Stomach smooth muscle (tissue), 2 donors: Measurements from ENCODE around the gene MX1.

Experiments used
- H3K27ac ChIP-seq: one replicate; pipeline ENCODE4 v1.7.0; 2013; ENCODE audit warnings: mild to moderate bottlenecking, low read length, inconsistent platforms
- H3K27me3 ChIP-seq, 2 donors: one replicate each; pipeline ENCODE4 v1.7.0; 2013; ENCODE audit warnings: low read length in 2 of 2; ENCODE audit not compliant: insufficient read depth in 2 of 2, control insufficient read depth in 1 of 2
- H3K36me3 ChIP-seq, 2 donors: one replicate each; pipeline ENCODE4 v1.7.0; 2013; ENCODE audit warnings: low read length in 2 of 2; ENCODE audit not compliant: control insufficient read depth in 2 of 2, insufficient read depth in 2 of 2
- H3K4me1 ChIP-seq: one replicate; pipeline ENCODE4 v1.7.0; 2013; ENCODE audit warnings: low read length; ENCODE audit not compliant: control insufficient read depth, insufficient read depth
- H3K4me3 ChIP-seq, 2 donors: one replicate each; pipeline ENCODE4 v1.7.0; 2013; ENCODE audit warnings: low read length in 2 of 2
- H3K9ac ChIP-seq, 2 donors: one replicate each; pipeline ENCODE4 v1.7.0; 2013; ENCODE audit warnings: low read length in 2 of 2, mild to moderate bottlenecking in 1 of 2
- H3K9me3 ChIP-seq, 2 donors: one replicate each; pipeline ENCODE4 v1.7.0; 2013; ENCODE audit warnings: low read length in 2 of 2; ENCODE audit not compliant: control insufficient read depth in 2 of 2
- donor health status: healthy.
- donor health status: Pancreatic carcinoma.

Gene MX1

DNA sequence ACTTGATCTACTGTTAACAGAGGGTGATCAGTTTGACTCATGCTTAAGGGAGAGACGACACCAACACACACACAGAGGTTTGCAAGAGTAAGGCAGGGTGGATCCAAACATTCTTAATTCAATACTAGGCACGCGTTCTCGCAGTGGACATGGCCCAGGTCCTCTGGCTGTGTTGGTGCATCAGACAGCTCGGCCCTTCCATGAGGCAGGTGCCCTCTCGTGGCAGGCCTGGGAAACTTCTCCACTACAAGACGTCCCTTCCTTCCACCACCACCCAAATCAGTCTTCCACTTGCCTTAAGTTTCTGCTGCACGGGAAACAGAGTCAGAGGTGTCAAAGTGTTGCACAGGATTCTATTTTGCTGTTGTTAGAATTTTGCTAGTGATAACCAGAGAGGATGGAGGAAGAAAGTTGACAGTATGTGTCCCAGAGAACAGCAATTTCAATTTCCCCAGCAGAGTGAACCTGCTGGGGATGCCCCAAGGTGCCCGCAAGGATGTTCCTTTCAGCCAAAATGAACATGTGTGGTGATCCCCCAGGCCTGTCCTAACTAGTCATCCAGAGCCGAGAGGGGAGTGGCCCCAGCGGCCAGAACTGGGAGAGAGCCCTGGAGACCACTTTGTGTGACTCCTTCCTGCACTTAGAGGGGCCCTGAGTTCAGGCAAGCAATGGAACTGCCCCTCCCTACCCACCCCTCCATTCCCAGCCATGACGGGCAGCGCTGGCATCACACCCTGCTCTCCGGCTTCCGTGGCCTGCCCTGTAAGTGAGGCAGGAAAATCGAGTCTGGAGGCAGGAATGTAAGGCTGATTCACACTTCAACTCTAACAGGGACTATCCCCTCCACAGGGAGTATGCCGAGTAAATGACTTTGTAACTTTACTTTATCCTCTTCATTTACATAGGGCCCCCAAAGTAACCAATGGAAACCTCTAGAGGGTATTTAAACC lies 34.8 kb downstream of the MX1 start:
- H3K4me1 ChIP-seq = peaks cover 2% of the 10 kb centered on the region
- H3K4me3 ChIP-seq = no peak overlapping the region
- no peak overlapping the region for H3K9ac ChIP-seq
- H3K9me3 ChIP-seq = no peaks in the 10 kb centered on the region
- H3K36me3 ChIP-seq = peaks cover 12 to 14% of the 10 kb centered on the region in 2 donors
- no peak overlapping the region for H3K27ac ChIP-seq
- H3K27me3 ChIP-seq = peaks cover 0 to 2% of the 10 kb centered on the region in 2 donors

DNA sequence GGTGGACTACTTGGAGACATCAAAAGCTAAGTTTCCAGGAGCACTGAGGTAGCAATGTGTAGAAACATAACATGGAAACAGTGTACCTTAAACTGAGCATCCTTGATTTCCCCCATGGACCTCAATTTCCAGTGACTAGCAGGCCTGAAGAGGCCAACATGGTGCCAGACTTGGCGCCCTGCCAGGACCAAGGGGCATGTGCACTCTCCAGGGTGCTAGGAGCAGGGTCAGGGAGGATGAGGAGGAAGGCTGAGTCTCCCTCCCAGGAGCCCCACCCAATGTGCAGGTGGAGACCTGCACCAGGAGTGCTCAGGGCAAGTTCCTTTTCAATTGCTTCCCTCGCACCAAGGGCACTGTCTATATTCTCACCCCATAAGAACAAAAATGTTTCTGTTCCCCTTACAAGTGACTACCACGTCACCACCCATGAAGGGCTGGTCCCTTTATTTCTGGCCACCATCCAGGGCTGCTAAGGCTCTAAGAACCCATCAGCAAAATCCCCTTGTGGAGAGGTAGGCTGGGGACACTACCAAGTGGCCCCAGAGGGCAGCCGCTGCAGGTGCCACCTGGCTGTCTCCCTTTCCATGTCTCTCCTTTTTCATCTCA lies 39.2 kb downstream of the MX1 start:
- H3K4me3 ChIP-seq = no peak overlapping the region
- H3K4me1 ChIP-seq = peaks cover 10% of the 10 kb centered on the region
- H3K27me3 ChIP-seq = peaks cover 2 to 6% of the 10 kb centered on the region in 2 donors
- H3K9me3 ChIP-seq = no peaks in the 10 kb centered on the region
- no peak overlapping the region for H3K27ac ChIP-seq
- no peaks in the 10 kb centered on the region for H3K36me3 ChIP-seq
- H3K9ac ChIP-seq = no peak overlapping the region

DNA sequence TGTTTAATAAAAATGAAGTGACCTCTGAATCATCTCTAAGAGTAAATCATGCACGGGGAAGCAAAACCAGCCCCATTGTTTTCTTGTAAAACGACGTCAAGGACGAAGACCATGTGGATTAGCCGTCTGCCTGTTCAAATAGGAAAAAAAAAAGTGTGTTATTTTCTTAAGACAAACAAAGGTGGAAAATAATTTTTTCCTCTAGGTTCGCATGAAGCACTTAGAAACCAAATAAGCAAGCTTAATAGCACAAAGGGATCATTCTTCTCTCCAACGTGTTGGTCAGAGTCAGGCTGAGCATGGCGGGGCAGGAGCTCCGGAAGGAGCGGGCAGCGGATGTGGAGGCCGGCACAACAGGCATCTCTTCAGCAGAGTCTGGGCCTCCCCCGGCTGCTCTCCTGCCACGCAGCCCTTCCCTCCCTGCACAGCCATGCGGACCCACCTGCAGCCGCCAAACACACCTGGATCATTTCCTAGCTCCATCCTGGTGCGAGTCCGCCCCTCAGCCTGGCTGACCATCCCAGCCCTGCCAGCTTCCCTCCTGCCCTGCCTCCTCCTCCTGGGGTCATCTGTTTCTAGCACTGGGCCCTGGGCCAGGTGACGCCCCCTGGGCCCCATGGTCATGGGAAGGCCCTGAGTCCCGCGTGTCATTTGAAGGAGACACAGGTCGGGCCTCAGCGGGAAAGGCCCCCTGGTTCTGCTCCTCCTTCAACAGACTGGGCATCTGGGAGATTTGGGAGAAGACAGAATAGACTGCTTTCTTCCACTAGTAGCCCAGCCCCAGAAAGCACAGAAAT lies 40.2 kb downstream of the MX1 start:
- Histone ChIP-seq H3K27me3 (peaks cover 2 to 6% of the 10 kb centered on the region in 2 donors), H3K9ac (no peak overlapping the region), H3K27ac (no peak overlapping the region), H3K4me1 (peaks cover 8% of the 10 kb centered on the region), H3K36me3 (no peaks in the 10 kb centered on the region), H3K4me3 (no peak overlapping the region), H3K9me3 (no peaks in the 10 kb centered on the region)

DNA sequence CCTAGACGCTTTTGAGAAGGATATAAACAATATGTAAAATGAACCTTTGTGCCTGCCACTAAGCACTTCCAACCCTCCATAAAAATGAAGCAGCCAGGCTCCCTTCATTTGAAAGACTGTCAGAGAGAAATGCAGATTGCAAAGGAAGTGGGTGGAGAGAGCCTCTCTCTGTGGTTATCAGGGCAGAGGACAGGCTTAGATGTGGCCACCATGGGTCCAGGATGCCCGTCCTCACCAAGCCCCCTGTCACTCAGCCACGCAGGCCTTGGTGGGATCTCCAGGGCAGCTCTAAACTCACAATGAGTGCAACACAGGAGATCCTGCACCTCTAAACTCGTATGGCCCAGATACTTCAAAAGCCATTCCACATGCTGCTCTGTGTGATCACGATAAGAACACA lies 44.0 kb downstream of the MX1 start:
- H3K9ac ChIP-seq = no peak overlapping the region
- H3K4me1 ChIP-seq = peaks cover 8% of the 10 kb centered on the region
- peaks cover 7 to 9% of the 10 kb centered on the region in 2 donors for H3K27me3 ChIP-seq
- H3K4me3 ChIP-seq = no peak overlapping the region
- no peaks in the 10 kb centered on the region for H3K9me3 ChIP-seq
- H3K36me3 ChIP-seq = no peaks in the 10 kb centered on the region
- H3K27ac ChIP-seq = no peak overlapping the region

DNA sequence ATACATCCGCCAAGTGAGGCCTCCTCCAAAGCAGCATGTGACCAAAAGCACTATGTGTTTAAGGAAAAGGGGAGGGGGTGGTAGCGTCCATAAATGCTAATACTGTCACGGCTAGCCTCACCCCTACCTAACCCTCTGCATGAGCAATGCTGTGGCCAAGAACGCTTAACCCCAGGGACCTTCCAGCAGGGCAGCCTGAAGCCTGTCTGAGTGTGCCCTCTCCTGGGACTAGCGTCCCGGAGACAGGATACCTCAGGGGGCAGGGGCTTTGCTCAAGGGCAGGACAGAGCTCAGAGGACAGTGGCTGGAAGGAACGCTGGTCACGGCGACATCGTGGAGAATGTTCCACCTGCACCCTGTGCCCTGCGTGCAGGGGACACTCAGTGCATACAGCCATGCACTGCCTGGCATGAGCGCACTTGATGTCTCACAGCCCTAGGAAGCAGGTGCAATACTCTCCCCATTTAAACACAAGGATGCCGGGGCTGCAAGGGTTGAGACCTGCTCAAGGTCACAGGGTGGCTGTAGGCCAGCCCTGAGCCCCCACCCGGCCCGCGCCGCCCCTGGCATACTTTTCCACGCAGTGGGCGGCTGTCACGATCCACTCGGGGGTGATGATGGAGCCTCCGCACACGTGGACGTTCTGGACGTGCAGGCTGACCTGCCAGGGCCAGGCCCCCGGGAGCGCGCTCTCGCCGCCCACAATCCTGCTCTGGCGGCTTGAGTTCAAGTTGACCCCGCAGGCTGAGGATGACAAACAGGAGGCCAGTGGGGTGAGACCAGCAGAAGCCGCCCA lies 46.9 kb downstream of the MX1 start:
- no peak overlapping the region for H3K4me3 ChIP-seq
- H3K27me3 ChIP-seq = peaks cover 7 to 9% of the 10 kb centered on the region in 2 donors
- no peaks in the 10 kb centered on the region for H3K9me3 ChIP-seq
- no peaks in the 10 kb centered on the region for H3K36me3 ChIP-seq
- H3K4me1 ChIP-seq = no peaks in the 10 kb centered on the region
- no peak overlapping the region for H3K9ac ChIP-seq
- no peak overlapping the region for H3K27ac ChIP-seq

DNA sequence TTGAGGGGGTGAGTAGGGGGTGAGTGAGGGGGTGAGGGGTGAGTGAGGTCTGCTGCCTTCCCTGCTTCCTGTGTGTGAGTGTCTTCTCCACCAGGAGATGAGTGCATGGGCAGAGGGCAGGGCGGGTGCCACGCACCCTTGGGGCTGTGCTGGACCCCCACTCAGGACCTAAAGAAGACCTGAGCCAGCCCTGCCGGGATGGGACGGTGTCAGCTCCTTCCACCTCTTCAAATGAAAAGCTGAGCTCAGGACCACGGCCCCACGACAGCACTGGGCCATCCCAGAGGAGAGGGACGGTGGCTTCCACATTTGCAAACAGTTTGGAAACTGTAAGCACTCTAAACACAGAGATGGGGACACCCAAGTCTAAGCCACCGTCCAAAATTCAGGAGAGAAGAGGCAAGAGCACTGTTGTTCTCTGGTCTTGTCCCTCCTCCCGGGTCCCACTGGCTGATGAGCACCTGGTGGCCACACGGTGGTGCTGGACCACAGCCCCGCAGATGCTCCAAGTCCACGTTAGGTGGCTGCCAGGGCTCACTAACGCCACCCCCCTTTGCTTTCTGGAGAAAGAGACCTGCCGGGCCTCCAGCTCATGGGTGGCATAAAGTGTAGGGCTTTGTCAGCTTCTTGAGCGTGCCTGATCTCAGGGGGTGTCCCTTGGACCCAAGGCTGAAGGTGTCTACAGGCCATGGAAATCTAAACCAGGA lies 49.8 kb downstream of the MX1 start:
- H3K36me3 ChIP-seq = no peaks in the 10 kb centered on the region

DNA sequence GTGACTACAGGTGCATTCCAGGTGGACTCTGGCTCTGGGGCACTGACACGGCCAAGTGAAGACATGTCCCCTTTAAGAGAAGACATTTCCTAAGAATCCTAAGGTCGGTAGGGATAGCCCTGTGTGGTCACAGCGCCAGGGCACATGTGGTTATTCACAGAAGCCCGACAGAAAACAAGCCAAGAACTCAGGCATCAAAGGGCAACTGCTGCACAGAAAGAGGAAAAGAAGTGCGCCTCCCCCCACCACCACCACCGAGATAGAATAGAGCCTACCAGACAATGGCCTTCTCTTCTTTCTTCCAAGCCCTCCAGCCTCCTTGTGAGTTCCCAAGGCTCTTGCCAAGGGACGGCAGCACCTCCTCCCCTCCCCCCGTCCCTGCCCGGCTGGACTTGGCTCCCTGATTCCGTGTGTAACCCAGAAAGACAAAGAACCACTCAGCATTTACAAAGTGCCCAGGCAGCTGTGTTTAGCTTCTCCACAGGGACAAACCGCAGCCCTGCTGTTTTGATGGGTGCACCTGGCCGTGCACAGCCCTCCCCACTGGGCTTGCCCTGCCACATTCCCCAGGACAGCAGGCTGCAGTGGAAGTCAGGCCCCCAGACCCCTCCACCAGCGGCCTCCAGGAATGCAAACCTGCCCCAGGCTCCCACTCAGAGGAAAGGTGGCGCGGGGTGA lies 51.7 kb downstream of the MX1 start:
- no peaks in the 10 kb centered on the region for H3K36me3 ChIP-seq
- peaks cover under 1 to 3% of the 10 kb centered on the region in 2 donors for H3K27me3 ChIP-seq
- no peak overlapping the region for H3K9ac ChIP-seq
- H3K4me3 ChIP-seq = no peak overlapping the region
- H3K27ac ChIP-seq = no peak overlapping the region
- H3K4me1 ChIP-seq = no peaks in the 10 kb centered on the region
- H3K9me3 ChIP-seq = no peaks in the 10 kb centered on the region

More for the DNA sequence above, 49.8 kb downstream of the MX1 start:
- no peaks in the 10 kb centered on the region for H3K9me3 ChIP-seq
- H3K9ac ChIP-seq = no peak overlapping the region
- H3K4me1 ChIP-seq = no peaks in the 10 kb centered on the region
- H3K27me3 ChIP-seq = peaks cover 3 to 7% of the 10 kb centered on the region in 2 donors
- no peak overlapping the region for H3K27ac ChIP-seq
- no peak overlapping the region for H3K4me3 ChIP-seq

DNA sequence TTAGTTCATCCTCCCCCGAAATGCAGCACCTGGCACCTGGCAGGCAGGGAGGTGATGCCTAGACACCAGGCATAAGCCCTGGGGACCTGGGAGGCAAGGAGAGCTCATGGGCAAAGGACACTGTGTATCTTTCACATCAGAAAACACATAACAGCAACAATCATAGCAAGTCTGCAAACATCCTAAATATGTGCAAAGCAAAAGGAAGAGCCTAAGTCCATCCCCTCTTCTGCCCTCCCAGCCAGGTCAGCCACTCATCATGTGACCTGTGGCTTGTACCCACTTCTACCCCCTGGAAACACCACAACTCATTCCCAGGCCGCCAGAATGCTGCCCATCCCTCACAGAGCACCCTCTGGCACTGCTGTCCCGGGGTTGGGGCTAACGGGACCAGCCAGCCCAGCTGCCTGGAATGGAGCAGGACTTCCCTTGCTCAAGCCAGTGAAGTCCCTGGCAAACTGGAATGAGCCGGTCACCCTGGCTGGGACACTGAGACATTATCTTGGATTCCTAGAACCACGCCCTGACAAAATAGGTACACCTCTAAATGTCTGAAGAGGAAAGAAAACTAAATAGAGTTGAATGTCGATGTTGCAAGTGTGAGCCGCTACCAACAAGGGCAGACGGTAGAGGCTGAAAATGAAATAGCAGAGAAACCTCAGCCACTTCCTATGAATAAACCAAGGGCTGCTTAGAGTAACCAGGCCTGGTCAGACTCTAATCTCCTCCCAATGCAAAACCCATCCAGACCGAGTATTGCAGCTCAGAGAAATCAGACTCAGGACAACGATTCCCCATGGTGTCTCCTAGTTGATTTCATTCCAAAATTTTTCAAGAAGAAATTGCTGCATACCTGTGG lies 52.5 kb downstream of the MX1 start:
- no peak overlapping the region for H3K27ac ChIP-seq
- no peaks in the 10 kb centered on the region for H3K36me3 ChIP-seq
- H3K9ac ChIP-seq = no peak overlapping the region
- H3K9me3 ChIP-seq = no peaks in the 10 kb centered on the region
- no peak overlapping the region for H3K4me3 ChIP-seq
- no peaks in the 10 kb centered on the region for H3K4me1 ChIP-seq
- no peaks in the 10 kb centered on the region for H3K27me3 ChIP-seq

DNA sequence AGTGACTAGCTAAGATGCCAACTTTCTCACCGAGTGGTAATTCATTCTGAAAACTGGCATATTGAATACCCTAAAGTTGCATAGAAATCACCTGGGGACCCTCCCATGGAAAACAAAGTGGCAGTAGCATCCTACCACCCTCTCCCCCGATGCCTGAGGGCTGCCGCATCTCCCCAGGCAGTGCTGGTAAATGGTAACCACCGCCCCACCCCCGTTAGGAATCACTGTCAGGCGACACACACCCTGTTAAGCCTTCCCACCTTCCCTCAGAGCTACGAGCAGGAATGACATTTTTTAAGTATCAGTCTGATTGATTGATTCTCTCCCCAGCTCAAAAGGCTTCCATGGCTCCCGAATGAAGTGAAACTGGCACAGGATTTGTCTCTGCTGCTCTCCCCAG lies 53.6 kb downstream of the MX1 start:
- Histone ChIP-seq H3K27ac (no peak overlapping the region), H3K36me3 (no peaks in the 10 kb centered on the region), H3K9me3 (no peaks in the 10 kb centered on the region), H3K4me3 (no peak overlapping the region), H3K27me3 (no peaks in the 10 kb centered on the region), H3K4me1 (no peaks in the 10 kb centered on the region), H3K9ac (no peak overlapping the region)
